ENCODE measurements around the gene CTU2. TPM values are rescaled to one million over a fixed set of nuclear protein-coding genes. Genes with fewer than 3 reads are reported as not detected.

CTU2 gene
- polyA plus RNA-seq, 1 experiment = 6.5 TPM

- no peak overlapping the region for H3K4me3 ChIP-seq (ENCODE audit: low read depth, low read length)
- TF ChIP-seq CTCF (IDR thresholded peaks at IDR 0.05; ENCODE audit: low read depth, low read length) = no peak
- no peaks in the 10 kb centered on the region; the same call in 1 of the 2 replicates for H3K9me3 ChIP-seq (ENCODE audit: control insufficient read depth, insufficient read depth, low read length)
- DNase-seq (ENCODE audit: low read depth, low spot score) = no peak
- ChIA-PET CTCF (interaction anchor here (0.9 to 1.5 kb wide), 2 partner anchors 9 to 11 kb away, joined by 3 read pairs; no protein-coding TSS in a partner anchor), POLR2A (no interaction called here)
- H3K27me3 ChIP-seq (ENCODE audit: control insufficient read depth, insufficient read depth, low read length) = peaks cover 4% of the 10 kb centered on the region
- no peak overlapping the region for H3K27ac ChIP-seq (ENCODE audit: low read depth, low read length)
These were observed 32.5 kb upstream of the CTU2 start for GRCh38 chr16:88673716-88674379.

- Histone ChIP-seq H3K27me3 (ENCODE audit: control insufficient read depth, insufficient read depth, low read length) (peaks cover 4% of the 10 kb centered on the region), H3K4me3 (ENCODE audit: low read depth, low read length) (no peak overlapping the region), H3K9me3 (ENCODE audit: control insufficient read depth, insufficient read depth, low read length) (no peaks in the 10 kb centered on the region; the same call in 1 of the 2 replicates), H3K27ac (ENCODE audit: low read depth, low read length) (no peak overlapping the region)
- ChIA-PET POLR2A (no interaction called here), CTCF (no interaction called here)
- TF ChIP-seq CTCF (IDR thresholded peaks at IDR 0.05; ENCODE audit: low read depth, low read length) = no peak
- no peak for DNase-seq (ENCODE audit: low read depth, low spot score)
These were observed 29.6 kb upstream of the CTU2 start for GRCh38 chr16:88676502-88677242.

GRCh38 chr16:88677721-88678120, 28.6 kb upstream of the CTU2 start:
- ChIA-PET CTCF (no interaction called here), POLR2A (no interaction called here)
- Histone ChIP-seq H3K27ac (ENCODE audit: low read depth, low read length) (no peak overlapping the region), H3K4me3 (ENCODE audit: low read depth, low read length) (no peak overlapping the region), H3K27me3 (ENCODE audit: control insufficient read depth, insufficient read depth, low read length) (peaks cover 6% of the 10 kb centered on the region), H3K9me3 (ENCODE audit: control insufficient read depth, insufficient read depth, low read length) (no peaks in the 10 kb centered on the region; the same call in 1 of the 2 replicates)
- TF ChIP-seq CTCF (IDR thresholded peaks at IDR 0.05; ENCODE audit: low read depth, low read length) = no peak
- DNase-seq (ENCODE audit: low read depth, low spot score) = no peak

GRCh38 chr16:88678224-88678979, 27.9 kb upstream of the CTU2 start:
- Histone ChIP-seq H3K9me3 (ENCODE audit: control insufficient read depth, insufficient read depth, low read length) (no peaks in the 10 kb centered on the region; the same call in 1 of the 2 replicates), H3K27me3 (ENCODE audit: control insufficient read depth, insufficient read depth, low read length) (peaks cover 6% of the 10 kb centered on the region), H3K27ac (ENCODE audit: low read depth, low read length) (no peak overlapping the region), H3K4me3 (ENCODE audit: low read depth, low read length) (no peak overlapping the region)
- CTCF ChIA-PET = no interaction called here
- no peak for DNase-seq (ENCODE audit: low read depth, low spot score)
- POLR2A ChIA-PET = no interaction called here
- TF ChIP-seq CTCF (IDR thresholded peaks at IDR 0.05; ENCODE audit: low read depth, low read length) = no peak
